SK-N-MC (cell line): ENCODE data around the gene HDAC1.
A peak's percentile ranks its signal among the peaks of the same experiment; 100 is the strongest.
"Not testable (repeated sequence)": the region's sequence is repeated elsewhere in the genome, so short reads cannot be mapped to it uniquely, and the experiment has no call there.

Experiments used
- DNase-seq: peaks from one replicate; pipeline ENCODE4 v3.0.0-alpha.2; 2011; ENCODE audit warnings: low read depth, low spot score
- H3K27ac ChIP-seq: fragments of 200-600 bp; sonication (generic); 2 replicates; pipeline ENCODE4 v1.5.1; 2016; ENCODE audit warnings: mixed run types
- H3K36me3 ChIP-seq: fragments of 200-600 bp; sonication (generic); 2 replicates; pipeline ENCODE4 v1.6.1; 2017; ENCODE audit warnings: antibody characterized with exemption, low read length, mixed read lengths; ENCODE audit not compliant: insufficient read depth
- H3K4me3 ChIP-seq: fragments of 200-600 bp; sonication (generic); 2 replicates; pipeline ENCODE4 v1.5.1; 2016
- H3K9ac ChIP-seq: fragments of 200-600 bp; sonication (generic); 2 replicates; pipeline ENCODE4 v1.8.0; 2017; ENCODE audit warnings: mixed run types, mixed read lengths; ENCODE audit not compliant: insufficient read length
- H3K9me3 ChIP-seq: fragments of 200-600 bp; sonication (generic); 2 replicates; pipeline ENCODE4 v1.6.1; 2017; ENCODE audit warnings: low read depth, mild to moderate bottlenecking, antibody characterized with exemption, low read length, moderate library complexity, mixed read lengths
- EZH2 ChIP-seq: fragments of 200-600 bp; sonication (generic); IDR thresholded peaks from one replicate; pipeline ENCODE4 v1.6.1; 2017; ENCODE audit warnings: antibody characterized with exemption
- FOXP2 ChIP-seq: optimal IDR thresholded peaks from 2 replicates; pipeline ENCODE3; 2011; ENCODE audit warnings: mild to moderate bottlenecking, moderate library complexity; ENCODE audit not compliant: insufficient read depth; ENCODE audit errors: extremely low read length, control extremely low read depth
- POLR2AphosphoS5 ChIP-seq: IDR thresholded peaks from 2 replicates; pipeline ENCODE4 v1.6.1; 2012; ENCODE audit warnings: mild to moderate bottlenecking, low read depth, low read length, borderline replicate concordance

The HDAC1 gene

GRCh38 chr1:32289256-32289655, 2.6 kb upstream of the HDAC1 start:
- Histone ChIP-seq H3K9me3 (no peaks in the 10 kb centered on the region), H3K9ac (no peak overlapping the region), H3K4me3 (no peak overlapping the region), H3K36me3 (peaks cover 2% of the 10 kb centered on the region; the same call in 1 of the 2 replicates), H3K27ac (no peak overlapping the region)
- no peak for DNase-seq
- TF ChIP-seq FOXP2 (no peak), EZH2 (no peak), POLR2AphosphoS5 (no peak)

- TF ChIP-seq FOXP2 (no peak), EZH2 (no peak), POLR2AphosphoS5 (no peak)
- Histone ChIP-seq H3K9ac (peak overlapping the region; percentile 80), H3K27ac (peak overlapping the region; percentile 90), H3K9me3 (no peaks in the 10 kb centered on the region), H3K4me3 (peak overlapping the region; percentile 90), H3K36me3 (peaks cover 11% of the 10 kb centered on the region)
- no peak for DNase-seq
Observed at GRCh38 chr1:32291145-32291707, 657 bp upstream of the HDAC1 start.

- not testable (repeated sequence) for DNase-seq, H3K9me3 ChIP-seq, H3K27ac ChIP-seq, H3K9ac ChIP-seq, H3K4me3 ChIP-seq
- peaks cover 47% of the 10 kb centered on the region for H3K36me3 ChIP-seq
Observed at GRCh38 chr1:32298211-32298610, 6.3 kb downstream of the HDAC1 start.

- peaks cover 55% of the 10 kb centered on the region for H3K36me3 ChIP-seq
- TF ChIP-seq POLR2AphosphoS5: no peak
- TF ChIP-seq EZH2: no peak
- TF ChIP-seq FOXP2: no peak
- no peak overlapping the region for H3K9ac ChIP-seq
Observed at GRCh38 chr1:32299327-32299726, 7.4 kb downstream of the HDAC1 start.

GRCh38 chr1:32303358-32303757, 11.5 kb downstream of the HDAC1 start:
- Histone ChIP-seq H3K4me3 (no peak overlapping the region), H3K9ac (no peak overlapping the region), H3K9me3 (peaks cover 13% of the 10 kb centered on the region; the same call in 1 of the 2 replicates), H3K27ac (no peak overlapping the region), H3K36me3 (peaks cover 73% of the 10 kb centered on the region)
- DNase-seq: no peak
- TF ChIP-seq FOXP2: no peak
- no peak for TF ChIP-seq EZH2

More at GRCh38 chr1:32299327-32299726, 7.4 kb downstream of the HDAC1 start:
- Histone ChIP-seq H3K27ac (no peak overlapping the region), H3K9me3 (no peaks in the 10 kb centered on the region; the same call in 1 of the 2 replicates), H3K4me3 (no peak overlapping the region)
- no peak for DNase-seq

- Histone ChIP-seq H3K27ac (no peak overlapping the region), H3K9ac (no peak overlapping the region), H3K4me3 (no peak overlapping the region), H3K36me3 (peaks cover 71% of the 10 kb centered on the region), H3K9me3 (peaks cover 13% of the 10 kb centered on the region; the same call in 1 of the 2 replicates)
- TF ChIP-seq EZH2 (no peak), FOXP2 (no peak)
- DNase-seq: no peak
Observed at GRCh38 chr1:32303997-32304622, 12.2 kb downstream of the HDAC1 start.

- DNase-seq: no peak
- peaks cover 13% of the 10 kb centered on the region; the same call in 1 of the 2 replicates for H3K9me3 ChIP-seq
- H3K27ac ChIP-seq: no peak overlapping the region
- TF ChIP-seq EZH2 (no peak), FOXP2 (no peak), POLR2AphosphoS5 (no peak)
- no peak overlapping the region for H3K4me3 ChIP-seq
- no peak overlapping the region for H3K9ac ChIP-seq
- peaks cover 70% of the 10 kb centered on the region for H3K36me3 ChIP-seq
Observed at GRCh38 chr1:32305310-32305709, 13.4 kb downstream of the HDAC1 start.

GRCh38 chr1:32307324-32307723, 15.4 kb downstream of the HDAC1 start:
- no peak overlapping the region for H3K9ac ChIP-seq

GRCh38 chr1:32309960-32310359, 18.1 kb downstream of the HDAC1 start:
- H3K36me3 ChIP-seq: peaks cover 38% of the 10 kb centered on the region
- H3K9ac ChIP-seq: no peak overlapping the region
- DNase-seq: no peak
- no peak for TF ChIP-seq POLR2AphosphoS5
- no peak for TF ChIP-seq FOXP2
- no peak for TF ChIP-seq EZH2
- H3K4me3 ChIP-seq: no peak overlapping the region
- H3K9me3 ChIP-seq: peaks cover 8% of the 10 kb centered on the region; the same call in 1 of the 2 replicates
- H3K27ac ChIP-seq: no peak overlapping the region

More at GRCh38 chr1:32307324-32307723, 15.4 kb downstream of the HDAC1 start:
- H3K27ac ChIP-seq: no peak overlapping the region
- DNase-seq: no peak
- H3K4me3 ChIP-seq: no peak overlapping the region
- peaks cover 13% of the 10 kb centered on the region; the same call in 1 of the 2 replicates for H3K9me3 ChIP-seq
- H3K36me3 ChIP-seq: peaks cover 56% of the 10 kb centered on the region
- TF ChIP-seq EZH2 (no peak), POLR2AphosphoS5 (no peak), FOXP2 (no peak)
